Measurements from ENCODE around the gene SYCN.

GRCh38 chr19:39212375-39212742, 8.3 kb upstream of the SYCN start:
- TF ChIP-seq CTCF (conservative IDR thresholded peaks at IDR 0.05; ENCODE audit: low read length), result peak; percentile 85
- TF ChIP-seq EZH2phosphoT487 (IDR thresholded peaks at IDR 0.05; ENCODE audit: borderline replicate concordance), result no peak

Measured in Loucy (cell line).